ENCODE results near the gene ADO. TPM values are rescaled to one million over a fixed set of nuclear protein-coding genes. Genes with fewer than 3 reads are reported as not detected.

ADO gene
- total RNA-seq, 2 experiments from 2014 or later, result 23.2 to 23.3 TPM

- H3K27ac Mint-ChIP-seq, result peak within 1 kb of the TSS; percentile 97
- peak within 1 kb of the TSS; percentile 92 for H3K4me3 Mint-ChIP-seq
- ATAC-seq (ENCODE audit: low read depth) (peak; percentile 82), DNase-seq (peak; percentile 93)
- peaks cover 27% of the 10 kb centered on the region for H3K4me1 Mint-ChIP-seq
- no peaks in the 10 kb centered on the region for H3K9me3 Mint-ChIP-seq
- POLR2A ChIA-PET, result interaction anchor here (0.6 to 5.1 kb wide), 12 partner anchors 12 to 813 kb away, joined by 3 to 73 read pairs (median 4); partner anchors contain the start of genes ADO, NRBF2 and REEP3
- H3K27me3 Mint-ChIP-seq, result peaks cover 50% of the 10 kb centered on the region
- H3K36me3 Mint-ChIP-seq, result peaks cover 4% of the 10 kb centered on the region
These were observed 12.0 kb downstream of the ADO start, which contains the start of gene EGR2 for GRCh38 chr10:62816331-62817120. EGR2 (minus strand) TSS chr10:62816366; CDS start chr10:62816029, 337 bp downstream.

DNA sequence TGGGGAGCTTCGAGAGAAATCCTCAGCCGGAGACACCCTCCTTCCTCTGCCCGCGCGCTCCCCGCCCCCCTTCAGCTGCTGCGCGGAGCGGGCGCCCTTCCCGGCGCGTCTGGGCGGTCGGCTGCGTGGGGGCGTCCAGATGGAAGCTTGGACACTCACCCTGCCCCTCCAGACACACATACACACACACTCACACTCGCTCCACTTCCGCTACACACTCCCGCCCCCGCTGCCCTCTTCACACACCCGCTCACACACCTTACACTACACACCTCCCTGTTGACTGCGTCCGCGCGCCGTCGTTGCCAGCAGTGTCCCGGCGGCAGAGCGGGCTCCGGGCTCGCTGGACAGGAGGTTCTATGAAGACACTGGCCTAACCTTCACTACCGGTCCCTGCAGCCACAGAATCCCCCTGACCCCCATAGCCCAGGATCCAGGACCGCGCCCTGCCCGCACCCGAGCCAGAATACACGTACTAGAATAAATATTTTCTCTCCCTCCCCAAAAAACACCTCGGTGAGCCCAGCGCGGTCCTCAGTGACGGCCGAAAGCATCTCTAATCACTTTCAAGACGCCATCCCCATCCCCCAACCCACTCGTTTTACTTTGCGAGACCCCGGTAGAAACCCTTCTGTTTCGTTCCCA lies 12.7 kb downstream of the ADO start:
- Mint-ChIP-seq H3K4me1 (peaks cover 24% of the 10 kb centered on the region), H3K36me3 (peaks cover 2% of the 10 kb centered on the region), H3K4me3 (peak overlapping the region; percentile 92), H3K27me3 (peaks cover 50% of the 10 kb centered on the region), H3K9me3 (no peaks in the 10 kb centered on the region), H3K27ac (peak overlapping the region; percentile 97)
- DNase-seq, result peak; percentile 76
- ATAC-seq (ENCODE audit: low read depth), result peak; percentile 27
- POLR2A ChIA-PET, result interaction anchor here (0.6 to 5.1 kb wide), 12 partner anchors 12 to 812 kb away, joined by 3 to 73 read pairs (median 4); partner anchors contain the start of genes ADO and NRBF2

- DNase-seq (peak; percentile 83), ATAC-seq (ENCODE audit: low read depth) (peak; percentile 24)
- Mint-ChIP-seq H3K27me3 (peaks cover 49% of the 10 kb centered on the region), H3K36me3 (peaks cover 2% of the 10 kb centered on the region), H3K27ac (peak overlapping the region; percentile 97), H3K4me1 (peaks cover 19% of the 10 kb centered on the region), H3K9me3 (no peaks in the 10 kb centered on the region), H3K4me3 (peak overlapping the region; percentile 92)
- POLR2A ChIA-PET, result interaction anchor here (0.6 to 5.1 kb wide), 9 partner anchors 13 to 340 kb away, joined by 3 to 73 read pairs (median 4); partner anchors contain the start of genes ADO and NRBF2
These were observed 13.4 kb downstream of the ADO start for GRCh38 chr10:62817766-62818425.

DNA sequence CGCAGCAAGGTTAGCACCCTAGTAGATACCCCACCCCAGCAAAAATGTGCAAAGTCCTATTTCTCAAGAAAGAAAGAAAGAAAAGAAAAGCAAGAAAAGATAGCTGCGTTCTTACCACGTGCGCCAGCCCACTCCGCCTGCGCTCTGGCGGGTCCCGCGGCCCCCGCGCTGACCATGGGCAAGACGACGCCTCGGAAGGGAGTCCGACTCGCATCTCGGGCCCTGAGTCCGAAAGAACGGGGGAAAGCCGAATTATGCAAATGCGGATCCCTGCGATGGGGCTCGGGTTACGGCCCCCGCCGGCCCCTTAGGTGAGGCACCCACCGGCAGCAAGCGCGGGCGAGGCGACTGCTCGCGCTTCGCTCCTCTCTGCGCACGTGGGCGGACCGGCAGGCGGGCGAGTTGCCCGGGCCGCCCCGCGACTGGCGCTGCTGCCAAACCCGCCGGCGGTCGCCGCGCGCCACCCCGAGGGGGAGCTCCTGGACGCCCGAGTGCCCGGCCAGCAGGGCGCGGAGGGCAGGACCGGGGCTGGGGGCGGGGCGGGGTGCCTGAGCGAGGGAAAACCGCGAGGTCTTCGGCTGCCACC lies 14.0 kb downstream of the ADO start:
- DNase-seq (peak; percentile 62), ATAC-seq (ENCODE audit: low read depth) (no peak)
- Mint-ChIP-seq H3K4me3 (peak overlapping the region; percentile 92), H3K36me3 (peaks cover 2% of the 10 kb centered on the region), H3K27ac (no peak overlapping the region), H3K9me3 (no peaks in the 10 kb centered on the region), H3K27me3 (peaks cover 49% of the 10 kb centered on the region), H3K4me1 (peaks cover 19% of the 10 kb centered on the region)
- POLR2A ChIA-PET, result interaction anchor here (1.1 to 5.1 kb wide), 6 partner anchors 14 to 339 kb away, joined by 3 to 73 read pairs (median 6); partner anchors contain the start of genes ADO and NRBF2

GRCh38 chr10:62819141-62819920 lies 14.8 kb downstream of the ADO start:
- Mint-ChIP-seq H3K27ac (no peak overlapping the region), H3K4me1 (peaks cover 17% of the 10 kb centered on the region), H3K27me3 (peaks cover 42% of the 10 kb centered on the region), H3K36me3 (no peaks in the 10 kb centered on the region), H3K9me3 (no peaks in the 10 kb centered on the region), H3K4me3 (peak overlapping the region; percentile 25)
- POLR2A ChIA-PET, result interaction anchor here (1.3 to 5.1 kb wide), 3 partner anchors 14 to 338 kb away, joined by 3 to 73 read pairs (median 60); partner anchors contain the start of gene ADO
- no peak for ATAC-seq (ENCODE audit: low read depth)
- no peak for DNase-seq

DNA sequence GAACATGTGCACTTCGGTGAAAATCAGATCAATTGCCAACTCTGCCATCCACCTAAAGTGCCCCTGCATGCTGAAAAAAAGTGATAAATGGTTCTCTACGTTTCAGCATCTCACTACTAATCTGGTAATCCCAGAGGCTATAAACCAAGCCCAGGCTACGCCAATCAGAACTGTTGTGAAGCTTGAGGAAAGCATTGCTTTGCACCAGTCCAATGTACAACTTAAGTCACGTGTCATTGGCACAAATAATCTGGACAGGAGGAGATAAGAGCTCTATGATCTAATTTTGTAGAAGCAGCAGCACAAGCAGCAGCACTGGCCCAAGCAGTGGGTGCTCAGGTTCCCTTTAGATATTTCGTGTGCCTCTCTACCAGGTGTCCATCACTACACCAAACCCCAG lies 16.1 kb downstream of the ADO start:
- ATAC-seq (ENCODE audit: low read depth) (no peak), DNase-seq (no peak)
- H3K4me1 Mint-ChIP-seq, result peaks cover 16% of the 10 kb centered on the region
- H3K36me3 Mint-ChIP-seq, result no peaks in the 10 kb centered on the region
- H3K4me3 Mint-ChIP-seq, result no peak overlapping the region
- peaks cover 35% of the 10 kb centered on the region for H3K27me3 Mint-ChIP-seq
- no peaks in the 10 kb centered on the region for H3K9me3 Mint-ChIP-seq
- no peak overlapping the region for H3K27ac Mint-ChIP-seq
- POLR2A ChIA-PET, result no interaction called here

- no peak overlapping the region for H3K4me3 Mint-ChIP-seq
- H3K27ac Mint-ChIP-seq, result no peak overlapping the region
- POLR2A ChIA-PET, result no interaction called here
- H3K9me3 Mint-ChIP-seq, result peaks cover 1% of the 10 kb centered on the region
- H3K36me3 Mint-ChIP-seq, result no peaks in the 10 kb centered on the region
- ATAC-seq (ENCODE audit: low read depth) (no peak), DNase-seq (no peak)
- peaks cover 6% of the 10 kb centered on the region for H3K27me3 Mint-ChIP-seq
- no peaks in the 10 kb centered on the region for H3K4me1 Mint-ChIP-seq
These were observed 21.8 kb downstream of the ADO start for GRCh38 chr10:62826273-62826672.

- Mint-ChIP-seq H3K27ac (no peak overlapping the region), H3K9me3 (peaks cover 1% of the 10 kb centered on the region), H3K36me3 (no peaks in the 10 kb centered on the region), H3K27me3 (peaks cover 11% of the 10 kb centered on the region), H3K4me3 (no peak overlapping the region), H3K4me1 (no peaks in the 10 kb centered on the region)
- ATAC-seq (ENCODE audit: low read depth) (no peak), DNase-seq (no peak)
- POLR2A ChIA-PET, result no interaction called here
These were observed 25.1 kb downstream of the ADO start for GRCh38 chr10:62829622-62830021.

DNA sequence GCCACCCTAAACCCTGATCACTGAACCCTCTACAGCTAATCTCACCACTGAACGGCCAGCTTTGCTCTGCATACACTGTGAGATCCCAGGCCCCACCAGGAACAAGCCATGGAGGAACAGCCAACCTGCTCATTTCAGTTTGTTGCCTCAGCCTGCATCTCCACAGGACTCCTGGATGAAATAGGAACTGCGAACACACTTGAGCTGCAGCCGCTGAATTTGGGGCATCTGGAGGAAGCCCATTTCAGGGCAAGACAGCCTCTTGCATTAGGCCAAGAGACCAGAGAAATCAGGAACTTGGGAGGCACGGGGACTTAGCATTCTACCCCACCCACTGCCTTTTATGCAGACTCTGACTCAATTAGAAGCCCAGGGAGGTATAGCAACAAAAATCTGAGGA lies 26.2 kb downstream of the ADO start:
- POLR2A ChIA-PET, result no interaction called here
- Mint-ChIP-seq H3K27me3 (peaks cover 15% of the 10 kb centered on the region), H3K4me3 (no peak overlapping the region), H3K36me3 (no peaks in the 10 kb centered on the region), H3K4me1 (no peaks in the 10 kb centered on the region), H3K27ac (no peak overlapping the region), H3K9me3 (peaks cover 1% of the 10 kb centered on the region)
- DNase-seq, result no peak
- ATAC-seq (ENCODE audit: low read depth), result no peak

DNA sequence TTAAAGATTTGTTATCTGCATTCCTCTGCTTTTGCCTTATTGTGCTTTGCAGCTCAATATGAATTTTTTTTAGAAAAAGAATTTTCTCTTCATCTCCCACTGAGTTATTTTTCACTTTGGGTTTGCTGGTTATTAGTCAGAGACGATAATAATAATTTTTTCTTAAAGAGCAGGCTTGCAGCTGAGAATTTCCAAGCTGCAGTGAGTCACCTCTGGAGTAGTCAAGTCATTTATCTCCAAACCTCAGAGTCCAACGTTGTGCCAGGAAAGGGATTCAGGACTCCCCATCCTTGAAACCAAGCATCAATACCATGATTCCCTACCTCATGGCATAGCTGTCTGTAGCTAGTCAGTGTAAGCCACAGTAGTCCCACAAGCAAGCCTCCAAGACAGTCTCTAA lies 26.8 kb downstream of the ADO start:
- ATAC-seq (ENCODE audit: low read depth), result no peak
- Mint-ChIP-seq H3K27ac (no peak overlapping the region), H3K36me3 (no peaks in the 10 kb centered on the region), H3K27me3 (peaks cover 15% of the 10 kb centered on the region), H3K4me3 (no peak overlapping the region), H3K9me3 (peaks cover 1% of the 10 kb centered on the region), H3K4me1 (no peaks in the 10 kb centered on the region)
- POLR2A ChIA-PET, result no interaction called here
- DNase-seq, result no peak

- DNase-seq (no peak), ATAC-seq (ENCODE audit: low read depth) (no peak)
- no peaks in the 10 kb centered on the region for H3K36me3 Mint-ChIP-seq
- peaks cover 13% of the 10 kb centered on the region for H3K27me3 Mint-ChIP-seq
- peaks cover 2% of the 10 kb centered on the region for H3K9me3 Mint-ChIP-seq
- no peak overlapping the region for H3K27ac Mint-ChIP-seq
- POLR2A ChIA-PET, result no interaction called here
- H3K4me3 Mint-ChIP-seq, result no peak overlapping the region
- H3K4me1 Mint-ChIP-seq, result peaks cover 6% of the 10 kb centered on the region
These were observed 35.1 kb downstream of the ADO start for GRCh38 chr10:62839590-62839989.

- POLR2A ChIA-PET, result interaction anchor here (0.8 kb wide), 1 partner anchor 39 kb away, joined by 3 read pairs; the partner anchor contains the start of gene ADO
- peaks cover 5% of the 10 kb centered on the region for H3K36me3 Mint-ChIP-seq
These were observed 38.5 kb downstream of the ADO start for GRCh38 chr10:62842983-62843382.

More at GRCh38 chr10:62842983-62843382, 38.5 kb downstream of the ADO start:
- Mint-ChIP-seq H3K27me3 (peaks cover 8% of the 10 kb centered on the region), H3K27ac (no peak overlapping the region), H3K4me3 (no peak overlapping the region), H3K9me3 (peaks cover 16% of the 10 kb centered on the region), H3K4me1 (peaks cover 6% of the 10 kb centered on the region)
- DNase-seq, result no peak
- no peak for ATAC-seq (ENCODE audit: low read depth)

Data from activated naive CD8-positive, alpha-beta T cell treated with anti-CD3 and anti-CD28 coated beads, Interleukin-2, amount 10 ng/mL, durations not matched to agents 7 days and 5 days (primary cell).